Prostate gland (tissue), 2 donors: ENCODE data around the gene ULBP3. TPM values are rescaled to one million over a fixed set of nuclear protein-coding genes. Genes with fewer than 3 reads are reported as not detected.
"Not testable (repeated sequence)": the region's sequence is repeated elsewhere in the genome, so short reads cannot be mapped to it uniquely, and the experiment has no call there.

ENCODE experiments used
- DNase-seq: peaks from one replicate; pipeline ENCODE4 v3.0.0-alpha.2; 2019; ENCODE audit warnings: low spot score
- H3K27ac ChIP-seq, 2 donors: fragments of 200-600 bp; sonication (generic); 2 replicates each; pipeline ENCODE4 v1.5.1; 2017 to 2019
- H3K27me3 ChIP-seq: fragments of 200-600 bp; sonication (generic); replicated peaks from 2 replicates; pipeline ENCODE4 v1.5.1; 2019; ENCODE audit not compliant: insufficient read depth
- H3K36me3 ChIP-seq, 2 donors: fragments of 200-600 bp; sonication (generic); 1 replicate in 1 of 2; 2 replicates in 1 of 2; pipeline versions ENCODE4 v1.5.1 to v1.8.1; 2017 to 2019
- H3K4me1 ChIP-seq: fragments of 200-600 bp; sonication (generic); replicated peaks from 2 replicates; pipeline ENCODE4 v1.5.1; 2019
- H3K4me3 ChIP-seq, 2 donors: fragments of 200-600 bp; sonication (generic); 2 replicates each; pipeline ENCODE4 v1.5.1; 2017 to 2019
- H3K9me3 ChIP-seq: fragments of 200-600 bp; sonication (generic); 2 replicates; pipeline ENCODE4 v1.5.1; 2017
- POLR2A ChIP-seq: fragments of 450-650 bp; IDR thresholded peaks from one replicate; pipeline ENCODE4 v1.6.1; 2016; ENCODE audit warnings: antibody characterized with exemption, mild to moderate bottlenecking
- POLR2AphosphoS5 ChIP-seq: sonication (generic); formaldehyde crosslinking; IDR thresholded peaks from one replicate; pipeline ENCODE4 v1.6.1; 2017; ENCODE audit warnings: antibody characterized with exemption
- WGBS: methylation state at CpG from one replicate; pipeline ENCODE4 v1.1.5; 2018; 5-methylcytosine and 5-hydroxymethylcytosine counted together
- intact Hi-C: fragments of 100-400 bp; cut with DNase I; formaldehyde crosslinking; loops from one replicate; pipeline ENCODE4 v1.14.2; 2022
- total RNA-seq, 2 donors: library from RNA; depleted of rRNA; stranded (reverse); fragments of >200 nt; gene quantifications; one replicate each; pipeline ENCODE4 v1.1.0, GENCODE V29; 2016
- TF ChIP-seq, protein P1 (sequence below), 4 experiments: fragments of 200-600 bp in 2 of 4; fragments of 450-650 bp in 2 of 4; sonication (generic) in 2 of 4; IDR thresholded peaks; 1 replicate in 3 of 4; 2 replicates in 1 of 4; pipeline ENCODE4 v1.5.1; 2016 to 2019; ENCODE audit warnings: antibody characterized with exemption in 4 of 4, mild to moderate bottlenecking in 2 of 4, moderate library complexity in 2 of 4

ULBP3 gene
- total RNA-seq, 2 donors from 2014 or later: 28.9 TPM; not detected in 1

- no peaks in the 10 kb centered on the region for H3K9me3 ChIP-seq
- intact Hi-C loops: no loop called here
- no peak for DNase-seq
- H3K4me3 ChIP-seq: no peak overlapping the region
- no peaks in the 10 kb centered on the region for H3K36me3 ChIP-seq
- no peak overlapping the region for H3K27ac ChIP-seq
- WGBS: 95% methylated on average over 6 of the region's 6 CpGs
- TF ChIP-seq POLR2A: no peak
- TF ChIP-seq, protein P1, sequence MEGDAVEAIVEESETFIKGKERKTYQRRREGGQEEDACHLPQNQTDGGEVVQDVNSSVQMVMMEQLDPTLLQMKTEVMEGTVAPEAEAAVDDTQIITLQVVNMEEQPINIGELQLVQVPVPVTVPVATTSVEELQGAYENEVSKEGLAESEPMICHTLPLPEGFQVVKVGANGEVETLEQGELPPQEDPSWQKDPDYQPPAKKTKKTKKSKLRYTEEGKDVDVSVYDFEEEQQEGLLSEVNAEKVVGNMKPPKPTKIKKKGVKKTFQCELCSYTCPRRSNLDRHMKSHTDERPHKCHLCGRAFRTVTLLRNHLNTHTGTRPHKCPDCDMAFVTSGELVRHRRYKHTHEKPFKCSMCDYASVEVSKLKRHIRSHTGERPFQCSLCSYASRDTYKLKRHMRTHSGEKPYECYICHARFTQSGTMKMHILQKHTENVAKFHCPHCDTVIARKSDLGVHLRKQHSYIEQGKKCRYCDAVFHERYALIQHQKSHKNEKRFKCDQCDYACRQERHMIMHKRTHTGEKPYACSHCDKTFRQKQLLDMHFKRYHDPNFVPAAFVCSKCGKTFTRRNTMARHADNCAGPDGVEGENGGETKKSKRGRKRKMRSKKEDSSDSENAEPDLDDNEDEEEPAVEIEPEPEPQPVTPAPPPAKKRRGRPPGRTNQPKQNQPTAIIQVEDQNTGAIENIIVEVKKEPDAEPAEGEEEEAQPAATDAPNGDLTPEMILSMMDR (IDR thresholded peaks at IDR 0.05): no peak
- no peaks in the 10 kb centered on the region for H3K27me3 ChIP-seq
- H3K4me1 ChIP-seq: no peaks in the 10 kb centered on the region
Measured at GRCh38 chr6:150063640-150064039, 5.3 kb downstream of the ULBP3 start.

DNA sequence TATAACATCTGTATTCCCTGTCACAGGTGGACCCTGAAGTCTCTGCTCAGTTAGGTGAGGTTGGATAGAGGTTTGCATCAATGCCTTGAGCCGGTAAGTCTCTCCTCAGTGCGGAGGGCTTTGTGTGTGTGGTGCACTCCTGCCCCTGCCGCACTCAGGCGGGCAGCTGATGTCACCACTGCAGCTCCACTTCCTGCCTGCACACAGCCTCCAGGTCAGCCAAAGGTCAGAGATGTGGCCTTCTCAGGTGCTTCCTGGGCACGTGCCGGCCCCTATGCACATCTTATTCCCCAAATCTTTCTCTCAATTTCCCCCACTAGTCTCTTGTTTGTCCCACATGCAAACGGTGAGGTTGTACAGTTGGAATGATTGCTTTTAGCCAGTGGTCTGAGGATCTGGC lies 8.9 kb downstream of the ULBP3 start:
- H3K4me3 ChIP-seq, intact Hi-C loops, DNase-seq, H3K9me3 ChIP-seq, H3K27ac ChIP-seq, H3K4me1 ChIP-seq, H3K27me3 ChIP-seq, H3K36me3 ChIP-seq: not testable (repeated sequence)
- 77% methylated on average over 7 of the region's 7 CpGs for WGBS

- H3K9me3 ChIP-seq: no peaks in the 10 kb centered on the region
- TF ChIP-seq POLR2A: no peak
- no peak for TF ChIP-seq POLR2AphosphoS5
- TF ChIP-seq, protein P1 (IDR thresholded peaks at IDR 0.05): no peak
- H3K36me3 ChIP-seq: no peaks in the 10 kb centered on the region
- intact Hi-C loops: no loop called here
- H3K27ac ChIP-seq: no peak overlapping the region
- DNase-seq: no peak
- H3K4me1 ChIP-seq: no peaks in the 10 kb centered on the region
- H3K4me3 ChIP-seq: no peak overlapping the region
- no peaks in the 10 kb centered on the region for H3K27me3 ChIP-seq
- 93% methylated on average over 6 of the region's 6 CpGs for WGBS
Measured at GRCh38 chr6:150058986-150059385, 9.9 kb downstream of the ULBP3 start.

DNA sequence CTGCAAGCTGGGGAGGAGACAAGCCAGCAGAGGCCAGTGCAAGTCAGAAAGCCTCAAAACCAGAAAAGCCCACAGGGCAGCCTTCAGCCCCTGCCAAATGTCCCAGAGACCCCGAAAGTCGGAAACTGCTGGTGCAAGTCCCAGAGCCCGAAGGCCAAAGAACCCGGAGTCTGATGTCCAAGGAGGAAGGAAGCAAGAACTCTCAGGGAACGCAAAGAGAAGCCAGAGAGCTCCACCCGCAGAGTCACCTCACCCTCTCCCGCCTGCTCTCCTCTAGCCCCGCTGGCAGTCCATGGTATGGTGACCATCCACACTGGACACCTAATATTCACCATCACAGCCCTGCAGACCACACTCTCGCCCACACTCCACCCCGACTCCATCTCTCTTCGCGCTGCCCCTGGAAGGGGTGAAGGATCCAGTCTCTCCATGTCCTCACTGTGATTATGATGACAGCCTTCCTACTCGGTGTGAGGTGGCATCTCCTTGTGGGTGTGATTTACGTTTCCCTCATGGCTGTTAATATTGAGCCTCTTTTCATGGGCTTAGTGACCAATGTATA lies 10.6 kb downstream of the ULBP3 start:
- H3K36me3 ChIP-seq: no peaks in the 10 kb centered on the region
- H3K27ac ChIP-seq: no peak overlapping the region
- no peaks in the 10 kb centered on the region for H3K9me3 ChIP-seq
- no peak overlapping the region for H3K4me3 ChIP-seq
- no peak for DNase-seq
- peaks cover 4% of the 10 kb centered on the region for H3K27me3 ChIP-seq
- 89% methylated on average over 14 of the region's 14 CpGs for WGBS
- no peaks in the 10 kb centered on the region for H3K4me1 ChIP-seq
- intact Hi-C loops: no loop called here
- no peak for TF ChIP-seq POLR2AphosphoS5
- no peak for TF ChIP-seq POLR2A
- TF ChIP-seq, protein P1 (IDR thresholded peaks at IDR 0.05): no peak

DNA sequence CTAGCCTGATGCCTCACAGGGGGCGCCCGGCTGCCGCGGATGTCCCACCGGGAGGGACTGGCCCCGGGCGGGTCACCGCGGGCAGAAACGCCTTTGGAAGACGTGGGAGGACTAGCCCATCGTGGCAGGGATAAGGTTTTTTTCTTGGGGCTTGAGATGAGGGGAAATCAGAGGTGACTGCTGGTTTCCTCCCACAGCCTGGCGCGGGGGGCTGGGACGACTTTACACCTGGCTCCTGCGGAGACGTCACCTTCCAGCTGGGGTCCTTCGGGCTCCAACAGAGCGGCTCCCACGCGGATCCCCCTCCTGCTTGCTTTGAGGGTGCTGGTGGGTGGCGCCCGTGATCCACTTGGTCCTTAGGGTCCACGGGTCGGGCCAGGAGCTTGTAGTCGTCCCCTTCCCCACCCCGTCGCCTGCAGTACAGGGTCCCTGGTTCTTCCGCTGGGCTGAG lies 11.4 kb downstream of the ULBP3 start:
- TF ChIP-seq POLR2A (no peak), POLR2AphosphoS5 (no peak)
- TF ChIP-seq, protein P1 (IDR thresholded peaks at IDR 0.05): no peak
- Histone ChIP-seq H3K9me3 (no peaks in the 10 kb centered on the region), H3K4me3 (no peak overlapping the region), H3K27me3 (peaks cover 4% of the 10 kb centered on the region), H3K36me3 (no peaks in the 10 kb centered on the region), H3K27ac (no peak overlapping the region), H3K4me1 (no peaks in the 10 kb centered on the region)
- intact Hi-C loops: no loop called here
- DNase-seq: no peak
- 74% methylated on average over 29 of the region's 29 CpGs for WGBS
